Activated CD4-positive, alpha-beta T cell treated with anti-CD3 and anti-CD28 coated beads for 24 hours (primary cell): ENCODE measurements around the gene CEACAM16.

Experiments
- DNase-seq, 2 donors: peaks; one replicate each; pipeline ENCODE4 v3.0.0-alpha.2; 2020; ENCODE audit warnings: low read depth in 2 of 2

The CEACAM16 gene

GRCh38 chr19:44725251-44725650 is 26.3 kb downstream of the CEACAM16 start:
- DNase-seq = no peak

DNA sequence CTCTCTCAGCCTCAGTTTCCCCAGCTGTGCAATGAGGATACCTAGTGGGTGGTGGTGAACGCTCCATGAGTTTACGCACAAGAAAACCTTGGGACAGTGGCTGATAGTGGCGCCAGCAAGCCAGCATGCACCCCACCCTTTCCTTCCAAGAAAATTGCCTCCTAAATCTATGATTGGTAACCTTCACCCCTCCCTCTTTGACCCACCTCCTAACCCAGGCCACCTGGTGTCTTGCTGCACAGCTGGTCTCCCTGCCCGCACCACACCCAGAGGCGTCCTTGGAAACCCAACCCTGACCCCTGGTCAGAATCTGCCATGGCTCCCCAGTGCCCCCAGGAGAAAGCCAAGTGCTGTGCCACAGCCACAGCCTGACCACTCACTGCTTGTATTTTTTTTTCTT is 26.7 kb downstream of the CEACAM16 start:
- no peak for DNase-seq

DNA sequence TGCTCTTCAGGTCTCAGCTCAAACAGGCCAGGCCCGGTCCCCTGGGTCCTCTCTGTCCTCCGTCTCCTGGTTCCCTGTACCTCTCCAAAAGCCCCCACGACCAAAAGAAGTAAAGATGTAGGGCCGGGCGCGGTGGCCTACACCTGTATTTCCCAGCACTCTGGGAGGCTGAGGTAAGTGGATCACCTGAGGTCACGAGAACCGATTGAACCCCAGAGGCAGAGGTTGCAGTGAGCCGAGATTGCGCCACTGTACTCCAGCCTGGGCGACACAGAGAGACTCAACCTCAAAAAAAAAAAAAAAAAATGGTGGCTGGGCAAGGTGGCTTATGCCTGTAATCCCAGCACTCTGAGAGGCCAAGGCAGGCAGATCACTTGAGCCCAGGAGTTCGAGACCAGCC is 27.5 kb downstream of the CEACAM16 start:
- no peak for DNase-seq

DNA sequence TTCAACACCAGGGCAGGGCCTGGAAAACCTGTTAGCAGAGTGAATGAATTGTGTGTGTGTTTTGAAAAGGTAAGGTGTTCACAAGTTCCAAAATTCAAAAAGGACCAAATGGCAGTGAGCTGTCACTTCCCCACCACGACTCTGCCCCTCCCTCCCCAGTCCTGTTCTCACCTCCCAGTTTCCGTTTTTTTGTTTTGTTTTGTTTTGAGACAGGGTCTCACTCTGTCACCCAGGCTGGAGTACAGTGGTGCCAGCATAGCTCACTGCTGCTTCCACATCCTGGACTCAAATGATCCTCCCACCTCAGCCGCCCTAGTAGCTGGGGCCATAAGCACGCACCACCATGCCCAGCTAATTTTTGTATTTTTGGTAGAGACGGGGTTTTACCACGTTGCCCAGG is 29.2 kb downstream of the CEACAM16 start:
- no peak for DNase-seq

GRCh38 chr19:44729516-44730033 is 30.6 kb downstream of the CEACAM16 start:
- DNase-seq = no peak

DNA sequence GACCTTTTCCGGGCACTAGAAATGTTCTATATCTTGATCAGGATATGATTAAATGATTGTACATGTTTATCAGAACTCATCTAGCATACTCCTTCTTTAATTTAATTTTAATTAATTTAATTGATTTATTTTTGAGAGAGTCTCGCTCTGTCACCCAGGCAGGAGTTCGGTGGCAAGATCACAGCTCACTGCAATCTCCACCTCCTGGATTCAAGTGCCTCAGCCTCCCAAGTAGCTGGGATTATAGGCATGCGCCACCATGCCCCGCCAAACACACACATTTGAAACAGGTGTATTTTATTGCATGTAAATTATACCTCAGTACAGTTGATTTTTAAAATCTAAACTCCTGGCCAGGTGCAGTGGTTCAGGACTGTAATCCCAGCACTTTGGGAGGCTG is 32.1 kb downstream of the CEACAM16 start:
- DNase-seq = no peak

GRCh38 chr19:44731622-44732021 is 32.7 kb downstream of the CEACAM16 start:
- DNase-seq = no peak

DNA sequence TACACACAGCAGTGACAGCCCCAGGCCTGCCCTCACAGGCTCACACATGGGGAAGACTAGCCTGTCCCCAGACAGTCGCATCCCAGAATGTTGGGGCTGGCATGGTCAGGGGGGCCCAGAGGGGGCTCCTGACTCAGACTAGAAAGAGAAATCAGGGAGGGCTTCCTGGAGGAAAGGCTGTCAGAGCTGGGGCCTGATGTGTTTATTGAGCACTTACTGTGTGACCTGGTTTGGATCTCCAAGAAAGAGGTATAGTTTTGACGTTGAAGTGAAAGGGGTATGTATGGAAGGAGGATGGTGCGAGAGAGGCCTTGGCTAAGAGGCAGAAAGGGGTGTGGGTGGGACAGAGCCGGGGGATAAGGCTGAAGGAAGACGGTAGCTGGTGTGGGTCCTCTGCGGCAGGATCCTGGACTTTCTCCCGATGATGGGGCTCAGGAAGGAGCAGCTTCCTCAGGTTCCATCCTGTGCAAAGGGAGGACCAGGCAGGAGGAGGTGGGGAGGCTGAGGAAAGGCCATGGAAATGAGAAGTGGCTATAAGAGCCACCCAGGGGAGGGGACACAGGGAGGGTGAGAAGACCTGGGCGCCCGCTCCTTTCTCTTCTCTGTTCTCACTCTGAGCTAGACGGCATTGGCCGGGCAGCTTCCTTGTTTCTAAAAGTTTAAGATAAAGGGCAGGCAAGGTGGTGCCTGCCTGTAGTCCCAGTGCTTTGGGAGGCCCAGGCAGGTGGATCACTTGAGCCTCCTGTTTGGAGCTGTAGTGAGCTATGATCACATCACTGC is 33.5 kb downstream of the CEACAM16 start:
- DNase-seq = no peak

- no peak for DNase-seq
Measured at GRCh38 chr19:44734357-44734756, 35.4 kb downstream of the CEACAM16 start.

DNA sequence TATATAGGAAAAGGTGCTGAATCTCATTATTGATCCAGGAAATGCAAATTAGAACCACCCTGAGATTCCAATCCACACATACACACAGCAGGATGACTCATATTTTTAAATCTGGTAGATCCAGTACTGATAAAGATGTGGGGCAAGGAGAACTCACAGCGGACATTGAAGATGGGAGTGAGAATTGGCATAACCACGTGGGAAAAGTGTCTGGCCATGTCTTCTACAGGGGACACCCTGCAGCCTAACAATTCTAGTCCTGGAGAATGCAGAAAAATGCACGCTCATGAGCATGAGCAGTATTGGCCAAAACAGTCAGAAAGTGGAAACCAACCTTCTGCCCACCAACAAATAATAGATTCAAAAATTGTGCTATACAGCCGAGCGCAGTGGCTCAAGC is 36.1 kb downstream of the CEACAM16 start:
- DNase-seq = no peak

DNA sequence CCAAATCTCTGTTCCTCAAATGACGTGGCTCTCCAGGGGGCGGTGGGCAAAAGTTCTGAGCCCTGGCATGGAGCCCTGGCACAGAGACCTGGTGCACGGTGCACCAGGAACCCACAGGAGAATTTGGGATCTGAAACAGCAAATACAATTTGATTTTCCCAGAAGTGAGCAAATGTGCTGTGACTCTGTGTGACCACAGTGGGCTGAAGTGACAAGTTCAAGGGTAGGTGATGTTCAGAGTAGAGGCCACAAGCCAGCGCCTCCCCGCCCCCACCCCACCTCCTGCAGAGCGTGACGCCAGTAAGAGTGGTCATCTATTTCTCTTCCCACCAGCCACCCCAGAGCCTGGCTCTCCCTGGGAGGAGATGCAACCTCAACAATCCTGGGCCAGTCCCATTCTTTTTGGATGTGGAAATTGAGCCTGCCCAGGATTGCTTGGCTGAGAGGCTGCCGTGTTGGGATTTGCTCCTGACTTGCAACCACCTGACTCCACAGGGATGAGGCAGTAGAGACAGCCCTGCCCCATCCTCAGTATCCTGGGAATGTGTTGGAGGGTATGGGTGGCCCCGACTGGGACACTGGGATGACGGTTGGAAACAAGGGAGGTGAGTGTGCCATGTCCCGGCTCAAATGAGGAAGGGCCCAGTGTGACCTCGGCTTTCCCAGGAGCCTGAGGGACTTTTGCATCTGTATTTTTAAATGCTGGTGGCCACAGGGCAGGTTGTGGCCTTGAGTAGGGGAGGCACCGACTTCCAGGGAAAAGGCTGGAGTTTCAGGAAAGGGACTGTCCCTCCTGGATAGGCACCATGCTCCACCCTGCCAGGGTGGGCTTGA is 38.5 kb downstream of the CEACAM16 start:
- no peak for DNase-seq

- no peak for DNase-seq
Measured at GRCh38 chr19:44738136-44738535, 39.2 kb downstream of the CEACAM16 start.

GRCh38 chr19:44738603-44739558 is 39.9 kb downstream of the CEACAM16 start:
- DNase-seq = no peak

DNA sequence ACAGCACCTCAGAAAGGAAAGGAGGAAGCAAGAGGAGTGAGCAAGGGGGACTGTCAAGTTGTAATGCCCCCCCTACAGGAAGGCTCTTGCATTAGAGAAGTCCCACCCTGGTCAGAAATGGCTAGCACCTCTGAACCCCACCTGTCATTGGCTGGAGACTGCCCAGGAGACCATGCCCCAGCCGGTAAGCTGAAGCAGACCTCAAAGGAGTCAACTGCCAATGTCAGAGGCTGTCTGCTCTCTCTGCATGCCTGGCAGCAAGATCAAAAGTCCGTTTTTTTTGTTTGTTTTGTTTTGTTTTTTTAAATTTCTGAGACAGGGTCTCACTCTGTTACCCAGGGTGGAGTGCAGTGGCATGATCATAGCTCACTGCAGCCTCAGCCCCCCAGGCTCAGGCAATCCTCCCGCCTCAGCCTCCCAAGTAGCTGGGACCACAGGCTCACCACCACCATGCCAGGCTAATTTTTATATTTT is 41.4 kb downstream of the CEACAM16 start:
- no peak for DNase-seq

- no peak for DNase-seq
Measured at GRCh38 chr19:44741258-44741731, 42.3 kb downstream of the CEACAM16 start.

DNA sequence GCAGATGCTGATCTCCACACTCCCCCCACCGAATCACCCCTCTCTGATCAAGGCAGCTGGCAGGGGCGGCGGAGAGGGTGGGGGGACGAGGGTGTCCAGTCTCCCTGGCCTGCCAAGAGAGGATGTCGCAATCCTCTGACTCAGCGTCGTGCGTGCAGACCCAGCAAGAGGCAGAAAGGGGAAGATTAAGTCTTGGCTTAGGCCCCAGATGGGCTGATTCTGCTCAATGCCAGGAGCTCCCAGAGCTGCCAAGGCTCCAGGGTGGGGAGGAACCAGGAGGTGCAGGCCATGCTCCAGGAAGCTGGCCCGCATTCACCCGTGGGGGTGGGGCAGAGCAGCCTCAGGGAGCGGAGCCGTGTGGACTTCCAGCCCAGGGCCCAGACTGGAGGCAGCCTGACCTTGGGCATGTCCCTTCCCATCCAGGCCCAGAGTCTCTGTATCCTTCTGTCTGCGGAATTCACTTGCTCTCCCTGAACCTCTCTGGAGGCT is 42.9 kb downstream of the CEACAM16 start:
- no peak for DNase-seq

GRCh38 chr19:44742330-44743061 is 43.5 kb downstream of the CEACAM16 start:
- no peak for DNase-seq

GRCh38 chr19:44744871-44745332 is 46.0 kb downstream of the CEACAM16 start:
- no peak for DNase-seq

DNA sequence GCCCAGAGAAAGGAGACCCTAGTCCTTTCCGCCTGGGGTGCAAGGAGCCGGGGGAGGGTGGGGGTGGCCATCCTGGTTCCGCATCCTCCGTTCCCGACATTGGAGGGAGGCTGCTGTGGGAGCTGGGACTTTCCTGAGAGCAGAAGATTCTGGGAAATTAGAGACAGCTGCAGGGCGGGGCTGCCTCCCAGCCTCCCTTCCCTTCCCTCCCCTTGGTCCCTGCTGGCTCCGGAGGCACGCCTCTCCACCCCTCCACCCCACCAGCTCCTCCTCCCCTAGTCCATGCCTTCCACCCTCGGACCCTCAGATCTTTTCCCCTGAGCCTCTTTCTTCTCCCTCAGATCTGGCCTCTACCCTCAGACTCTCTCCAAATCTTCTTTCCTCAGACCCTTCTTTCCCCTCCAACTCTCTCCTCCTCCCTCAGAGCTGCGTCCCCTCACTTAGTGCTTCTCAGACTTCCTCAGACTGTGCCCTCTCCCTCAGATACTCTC is 46.4 kb downstream of the CEACAM16 start:
- no peak for DNase-seq

DNA sequence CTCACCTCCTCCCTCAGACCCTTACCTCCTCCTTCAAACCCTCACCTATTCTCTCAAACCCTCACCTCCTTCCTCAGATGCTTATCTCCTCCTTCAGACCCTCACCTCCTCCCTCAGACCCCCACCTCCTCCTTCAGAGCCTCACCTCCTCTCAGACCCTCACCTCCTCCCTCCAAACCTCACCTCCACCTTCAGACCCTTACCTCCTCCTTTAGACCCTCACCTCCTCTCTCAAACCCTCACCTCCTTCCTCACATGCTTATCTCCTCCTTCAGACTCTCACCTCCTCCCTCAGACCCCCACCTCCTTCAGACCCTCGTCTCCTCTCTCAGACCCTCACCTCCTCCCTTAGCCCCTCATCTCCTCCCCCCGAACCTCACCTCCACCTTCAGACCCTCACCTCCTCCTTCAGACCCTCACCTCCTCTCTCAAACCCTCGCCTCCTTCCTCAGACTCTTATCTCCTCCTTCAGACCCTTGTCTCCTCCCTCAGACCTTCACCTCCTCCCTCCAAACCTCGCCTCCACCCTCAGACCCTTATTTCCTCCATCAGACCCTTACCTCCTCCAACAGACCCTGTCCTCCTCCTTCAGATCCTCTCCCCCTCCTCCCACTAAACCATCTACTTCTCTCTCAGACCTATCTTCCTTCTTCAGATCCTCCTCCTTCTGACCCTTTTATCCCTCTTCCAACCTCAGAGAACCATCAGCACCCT is 47.1 kb downstream of the CEACAM16 start:
- no peak for DNase-seq
